ENCODE data around the gene PTN.

Gene PTN

GRCh38 chr7:137345799-137346449 is 2.4 kb upstream of the PTN start:
- Histone ChIP-seq H3K27ac (no peak overlapping the region), H3K4me2 (no peak overlapping the region), H3K9ac (no peak overlapping the region), H3K4me1 (ENCODE audit: low read depth, poor library complexity, severe bottlenecking) (no peaks in the 10 kb centered on the region), H3K27me3 (ENCODE audit: insufficient read depth, low read depth) (no peaks in the 10 kb centered on the region), H4K20me1 (ENCODE audit: insufficient read depth) (no peaks in the 10 kb centered on the region), H3K79me2 (ENCODE audit: insufficient read depth, low read depth) (no peaks in the 10 kb centered on the region), H3K4me3 (IDR thresholded peaks at IDR 0.05; ENCODE audit: insufficient read depth, low read depth, low read length) (no peak overlapping the region), H2AFZ (ENCODE audit: low read depth) (no peak overlapping the region), H3K36me3 (ENCODE audit: insufficient read depth) (no peaks in the 10 kb centered on the region)
- TF ChIP-seq, protein P1, sequence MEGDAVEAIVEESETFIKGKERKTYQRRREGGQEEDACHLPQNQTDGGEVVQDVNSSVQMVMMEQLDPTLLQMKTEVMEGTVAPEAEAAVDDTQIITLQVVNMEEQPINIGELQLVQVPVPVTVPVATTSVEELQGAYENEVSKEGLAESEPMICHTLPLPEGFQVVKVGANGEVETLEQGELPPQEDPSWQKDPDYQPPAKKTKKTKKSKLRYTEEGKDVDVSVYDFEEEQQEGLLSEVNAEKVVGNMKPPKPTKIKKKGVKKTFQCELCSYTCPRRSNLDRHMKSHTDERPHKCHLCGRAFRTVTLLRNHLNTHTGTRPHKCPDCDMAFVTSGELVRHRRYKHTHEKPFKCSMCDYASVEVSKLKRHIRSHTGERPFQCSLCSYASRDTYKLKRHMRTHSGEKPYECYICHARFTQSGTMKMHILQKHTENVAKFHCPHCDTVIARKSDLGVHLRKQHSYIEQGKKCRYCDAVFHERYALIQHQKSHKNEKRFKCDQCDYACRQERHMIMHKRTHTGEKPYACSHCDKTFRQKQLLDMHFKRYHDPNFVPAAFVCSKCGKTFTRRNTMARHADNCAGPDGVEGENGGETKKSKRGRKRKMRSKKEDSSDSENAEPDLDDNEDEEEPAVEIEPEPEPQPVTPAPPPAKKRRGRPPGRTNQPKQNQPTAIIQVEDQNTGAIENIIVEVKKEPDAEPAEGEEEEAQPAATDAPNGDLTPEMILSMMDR (conservative IDR thresholded peaks at IDR 0.05; ENCODE audit: low read depth, low read length), result no peak

- Histone ChIP-seq H3K4me2 (no peak overlapping the region), H3K4me1 (ENCODE audit: low read depth, poor library complexity, severe bottlenecking) (no peaks in the 10 kb centered on the region), H3K9ac (no peak overlapping the region), H3K27ac (no peak overlapping the region), H3K27me3 (ENCODE audit: insufficient read depth, low read depth) (no peaks in the 10 kb centered on the region), H3K4me3 (IDR thresholded peaks at IDR 0.05; ENCODE audit: insufficient read depth, low read depth, low read length) (no peak overlapping the region), H3K79me2 (ENCODE audit: insufficient read depth, low read depth) (no peaks in the 10 kb centered on the region), H4K20me1 (ENCODE audit: insufficient read depth) (no peaks in the 10 kb centered on the region), H3K36me3 (ENCODE audit: insufficient read depth) (no peaks in the 10 kb centered on the region), H2AFZ (ENCODE audit: low read depth) (no peak overlapping the region)
- TF ChIP-seq, protein P1 (conservative IDR thresholded peaks at IDR 0.05; ENCODE audit: low read depth, low read length), result no peak
Observed at GRCh38 chr7:137342828-137343261, 688 bp downstream of the PTN start.

- H4K20me1 ChIP-seq (ENCODE audit: insufficient read depth), result no peaks in the 10 kb centered on the region
- no peak overlapping the region for H2AFZ ChIP-seq (ENCODE audit: low read depth)
- H3K9ac ChIP-seq, result no peak overlapping the region
- no peak overlapping the region for H3K4me2 ChIP-seq
- no peaks in the 10 kb centered on the region for H3K4me1 ChIP-seq (ENCODE audit: low read depth, poor library complexity, severe bottlenecking)
- no peak overlapping the region for H3K27ac ChIP-seq
- no peaks in the 10 kb centered on the region for H3K27me3 ChIP-seq (ENCODE audit: insufficient read depth, low read depth)
- TF ChIP-seq, protein P1 (conservative IDR thresholded peaks at IDR 0.05; ENCODE audit: low read depth, low read length), result no peak
- no peak overlapping the region for H3K4me3 ChIP-seq (IDR thresholded peaks at IDR 0.05; ENCODE audit: insufficient read depth, low read depth, low read length)
- H3K36me3 ChIP-seq (ENCODE audit: insufficient read depth), result no peaks in the 10 kb centered on the region
- no peaks in the 10 kb centered on the region for H3K79me2 ChIP-seq (ENCODE audit: insufficient read depth, low read depth)
Observed at GRCh38 chr7:137342265-137342664, 1.3 kb downstream of the PTN start.

DNA sequence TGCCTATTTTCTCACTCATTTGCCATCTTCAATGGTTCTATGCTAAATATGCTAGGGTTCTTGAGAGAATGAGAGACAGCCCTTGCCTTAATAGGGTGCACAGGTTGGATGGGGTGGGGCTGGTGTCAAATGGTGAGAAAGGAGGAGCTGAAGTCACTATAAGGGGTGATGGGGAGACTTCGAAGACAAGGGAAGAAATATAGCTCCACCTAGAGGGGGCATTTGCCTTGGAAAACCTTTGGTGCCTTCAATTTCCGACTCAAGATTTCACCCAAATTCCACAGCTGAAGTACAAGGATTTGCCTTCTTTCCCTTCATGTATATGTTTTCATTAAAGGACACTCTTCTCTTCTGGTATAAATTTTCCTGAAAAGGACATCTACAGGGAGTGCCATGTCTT is 5.6 kb downstream of the PTN start:
- TF ChIP-seq, protein P1 (conservative IDR thresholded peaks at IDR 0.05; ENCODE audit: low read depth, low read length), result no peak
- H4K20me1 ChIP-seq (ENCODE audit: insufficient read depth), result no peaks in the 10 kb centered on the region

More for the DNA sequence above, 5.6 kb downstream of the PTN start:
- no peak overlapping the region for H3K27ac ChIP-seq
- H3K79me2 ChIP-seq (ENCODE audit: insufficient read depth, low read depth), result no peaks in the 10 kb centered on the region
- no peak overlapping the region for H3K4me2 ChIP-seq
- no peak overlapping the region for H2AFZ ChIP-seq (ENCODE audit: low read depth)
- H3K9ac ChIP-seq, result no peak overlapping the region
- no peaks in the 10 kb centered on the region for H3K27me3 ChIP-seq (ENCODE audit: insufficient read depth, low read depth)
- H3K4me1 ChIP-seq (ENCODE audit: low read depth, poor library complexity, severe bottlenecking), result no peaks in the 10 kb centered on the region
- no peak overlapping the region for H3K4me3 ChIP-seq (IDR thresholded peaks at IDR 0.05; ENCODE audit: insufficient read depth, low read depth, low read length)
- no peaks in the 10 kb centered on the region for H3K36me3 ChIP-seq (ENCODE audit: insufficient read depth)

All from KMS-11 (cell line).